ENCODE measurements around the gene SEMA5B. TPM values are rescaled to one million over a fixed set of nuclear protein-coding genes. Genes with fewer than 3 reads are reported as not detected.
A peak's percentile ranks its signal among the peaks of the same experiment; 100 is the strongest.

Gene SEMA5B
- polyA plus RNA-seq, 1 of the 3 experiments (the other 2 are of a cell fraction): 0.43 TPM

DNA sequence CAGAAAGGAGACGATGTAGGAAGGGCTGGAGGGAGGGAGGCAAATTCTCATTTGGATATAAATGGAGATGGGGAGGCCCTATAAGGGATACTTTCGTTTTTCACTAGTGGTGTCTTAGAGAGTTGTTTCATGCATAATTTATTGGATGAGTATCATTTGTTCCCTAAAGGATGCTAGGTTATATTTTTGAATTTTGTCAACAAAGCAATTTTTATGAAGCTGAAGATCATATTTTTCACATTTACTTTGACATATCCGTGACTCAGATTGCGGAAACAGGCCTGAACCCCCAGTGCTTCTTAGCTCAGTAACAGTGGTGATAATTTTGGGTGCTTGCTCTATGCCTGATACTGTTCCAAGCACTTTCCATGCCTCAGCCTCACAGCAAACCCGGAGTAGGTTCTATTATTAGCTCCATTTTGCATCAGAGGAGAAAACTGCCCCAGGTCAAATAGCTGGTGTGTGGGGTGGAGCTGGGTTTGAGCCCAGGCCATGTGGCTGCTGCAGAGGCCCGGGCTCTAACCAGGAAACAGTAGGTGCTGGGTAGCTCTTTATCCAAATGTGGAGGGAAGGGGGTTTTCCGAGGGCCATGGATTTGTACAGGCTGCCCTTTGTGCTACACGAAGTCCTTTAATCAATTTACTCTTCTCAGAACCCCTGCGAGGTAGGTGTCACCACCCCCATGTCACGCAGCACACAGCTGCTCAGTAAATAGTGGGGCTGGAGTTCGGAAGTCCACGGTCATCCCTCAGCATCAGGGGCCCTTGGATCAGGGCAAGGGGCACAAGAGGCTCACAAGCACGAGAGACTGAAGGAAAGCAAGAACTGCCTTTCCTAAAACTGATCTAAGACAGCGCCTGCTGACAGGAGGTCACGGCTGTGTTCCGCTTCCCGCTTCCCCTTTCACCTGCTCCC lies 133.6 kb downstream of the SEMA5B start:
- peak; percentile 49 for DNase-seq
- CTCF ChIA-PET: interaction anchor here (0.7 to 1.4 kb wide), 3 partner anchors 25 to 229 kb away, joined by 3 to 6 read pairs (median 3); no protein-coding TSS in a partner anchor

DNA sequence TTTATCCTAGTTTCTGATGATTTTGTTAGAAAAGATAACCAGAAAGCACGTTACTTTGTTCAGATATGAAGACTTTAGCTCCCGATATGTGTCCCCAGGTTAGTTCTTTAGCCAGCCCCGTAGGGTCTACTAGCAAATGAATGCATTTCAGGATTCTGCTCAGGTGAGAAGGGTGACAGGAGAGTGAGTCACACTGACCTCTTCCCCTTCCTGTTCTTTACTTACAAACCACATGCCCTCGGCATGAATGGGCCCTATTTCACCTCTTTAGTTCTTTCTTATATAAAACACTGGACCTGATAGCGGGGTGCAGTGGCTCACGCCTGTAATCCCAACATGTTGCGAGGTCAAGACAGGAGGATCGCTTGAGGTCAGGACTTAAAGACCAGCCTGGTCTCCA lies 134.3 kb downstream of the SEMA5B start:
- no peak overlapping the region for H3K4me2 ChIP-seq
- H4K20me1 ChIP-seq (ENCODE audit: insufficient read depth): no peaks in the 10 kb centered on the region
- peaks cover 0 to 16% of the 10 kb centered on the region in 2 experiments; a peak in 1 of 4 replicates for H3K4me1 ChIP-seq (ENCODE audit: control insufficient read depth in 1 of 2, insufficient read depth in 2 of 2, low read depth in 1 of 2, low read length in 1 of 2)
- no peak overlapping the region for H3K4me3 ChIP-seq (ENCODE audit: low read depth in 2 of 2, low read length in 1 of 2)
- no peaks in the 10 kb centered on the region for H3K36me3 ChIP-seq (replicated peaks in 1 of 2; ENCODE audit: control insufficient read depth in 1 of 2, insufficient read depth in 2 of 2, low read length in 1 of 2)
- WGBS (ENCODE audit: low lambda C conversion rate): 84% methylated on average over 8 of the region's 8 CpGs
- H3K9ac ChIP-seq: no peak overlapping the region
- CTCF ChIA-PET: interaction anchor here (1.4 kb wide), 2 partner anchors 24 to 49 kb away, joined by 3 to 6 read pairs; no protein-coding TSS in a partner anchor
- H3K9me3 ChIP-seq: no peaks in the 10 kb centered on the region
- TF ChIP-seq TEAD4 (IDR thresholded peaks at IDR 0.05; ENCODE audit: borderline replicate concordance, insufficient read depth) (no peak), MXI1 (IDR thresholded peaks at IDR 0.05; ENCODE audit: low read depth, low read length) (no peak), RFX5 (IDR thresholded peaks at IDR 0.05; ENCODE audit: low read length) (no peak), SMC3 (IDR thresholded peaks at IDR 0.05; ENCODE audit: low read depth, low read length) (no peak), FOSL2 (IDR thresholded peaks at IDR 0.05; ENCODE audit: borderline replicate concordance, low read depth) (no peak), POLR2AphosphoS5 (IDR thresholded peaks at IDR 0.05; ENCODE audit: low read depth, low read length) (no peak)
- TF ChIP-seq, protein P1, sequence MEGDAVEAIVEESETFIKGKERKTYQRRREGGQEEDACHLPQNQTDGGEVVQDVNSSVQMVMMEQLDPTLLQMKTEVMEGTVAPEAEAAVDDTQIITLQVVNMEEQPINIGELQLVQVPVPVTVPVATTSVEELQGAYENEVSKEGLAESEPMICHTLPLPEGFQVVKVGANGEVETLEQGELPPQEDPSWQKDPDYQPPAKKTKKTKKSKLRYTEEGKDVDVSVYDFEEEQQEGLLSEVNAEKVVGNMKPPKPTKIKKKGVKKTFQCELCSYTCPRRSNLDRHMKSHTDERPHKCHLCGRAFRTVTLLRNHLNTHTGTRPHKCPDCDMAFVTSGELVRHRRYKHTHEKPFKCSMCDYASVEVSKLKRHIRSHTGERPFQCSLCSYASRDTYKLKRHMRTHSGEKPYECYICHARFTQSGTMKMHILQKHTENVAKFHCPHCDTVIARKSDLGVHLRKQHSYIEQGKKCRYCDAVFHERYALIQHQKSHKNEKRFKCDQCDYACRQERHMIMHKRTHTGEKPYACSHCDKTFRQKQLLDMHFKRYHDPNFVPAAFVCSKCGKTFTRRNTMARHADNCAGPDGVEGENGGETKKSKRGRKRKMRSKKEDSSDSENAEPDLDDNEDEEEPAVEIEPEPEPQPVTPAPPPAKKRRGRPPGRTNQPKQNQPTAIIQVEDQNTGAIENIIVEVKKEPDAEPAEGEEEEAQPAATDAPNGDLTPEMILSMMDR (IDR thresholded peaks at IDR 0.05): no peak
- H3K9me2 ChIP-seq: no peaks in the 10 kb centered on the region
- DNase-seq: no peak
- no peaks in the 10 kb centered on the region for H3F3A ChIP-seq (replicated peaks; ENCODE audit: insufficient read depth)
- no peak overlapping the region for H3K27ac ChIP-seq (ENCODE audit: low read depth in 2 of 2, low read length in 1 of 2)
- no peak overlapping the region for H2AFZ ChIP-seq (ENCODE audit: low read depth)
- H3K79me2 ChIP-seq (ENCODE audit: insufficient read depth): no peaks in the 10 kb centered on the region
- H3K27me3 ChIP-seq (ENCODE audit: insufficient read depth): no peaks in the 10 kb centered on the region; the same call in 1 of the 2 replicates
- POLR2A ChIA-PET: no interaction called here

More for the DNA sequence above, 133.6 kb downstream of the SEMA5B start:
- Histone ChIP-seq H2AFZ (ENCODE audit: low read depth) (no peak overlapping the region), H3K4me3 (ENCODE audit: low read depth in 2 of 2, low read length in 1 of 2) (no peak overlapping the region), H3K27ac (ENCODE audit: low read depth in 2 of 2, low read length in 1 of 2) (no peak overlapping the region), H3K27me3 (ENCODE audit: insufficient read depth) (no peaks in the 10 kb centered on the region; the same call in 1 of the 2 replicates), H3K9me2 (no peaks in the 10 kb centered on the region), H3F3A (replicated peaks; ENCODE audit: insufficient read depth) (no peaks in the 10 kb centered on the region), H4K20me1 (ENCODE audit: insufficient read depth) (no peaks in the 10 kb centered on the region), H3K79me2 (ENCODE audit: insufficient read depth) (no peaks in the 10 kb centered on the region), H3K9ac (no peak overlapping the region), H3K9me3 (no peaks in the 10 kb centered on the region), H3K36me3 (replicated peaks in 1 of 2; ENCODE audit: control insufficient read depth in 1 of 2, insufficient read depth in 2 of 2, low read length in 1 of 2) (no peaks in the 10 kb centered on the region), H3K4me1 (ENCODE audit: control insufficient read depth in 1 of 2, insufficient read depth in 2 of 2, low read depth in 1 of 2, low read length in 1 of 2) (peaks cover 0 to 20% of the 10 kb centered on the region in 2 experiments; a peak in 1 of 4 replicates), H3K4me2 (no peak overlapping the region)
- 70% methylated on average over 16 of the region's 17 CpGs for WGBS (ENCODE audit: low lambda C conversion rate)
- POLR2A ChIA-PET: no interaction called here
- 0 out of 2 replicates have a peak, but pooled peaks have one; percentile 10 for TF ChIP-seq RCOR1 (IDR thresholded peaks at IDR 0.05; ENCODE audit: low read length)
- TF ChIP-seq GABPA (IDR thresholded peaks at IDR 0.05; ENCODE audit: low read depth): no peak
- TF ChIP-seq, protein P2, sequence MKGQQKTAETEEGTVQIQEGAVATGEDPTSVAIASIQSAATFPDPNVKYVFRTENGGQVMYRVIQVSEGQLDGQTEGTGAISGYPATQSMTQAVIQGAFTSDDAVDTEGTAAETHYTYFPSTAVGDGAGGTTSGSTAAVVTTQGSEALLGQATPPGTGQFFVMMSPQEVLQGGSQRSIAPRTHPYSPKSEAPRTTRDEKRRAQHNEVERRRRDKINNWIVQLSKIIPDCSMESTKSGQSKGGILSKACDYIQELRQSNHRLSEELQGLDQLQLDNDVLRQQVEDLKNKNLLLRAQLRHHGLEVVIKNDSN (IDR thresholded peaks at IDR 0.05; ENCODE audit: borderline replicate concordance, low read depth): no peak
- TF ChIP-seq EZH2phosphoT487 (IDR thresholded peaks at IDR 0.05; ENCODE audit: borderline replicate concordance, low read depth): no peak
- TF ChIP-seq EP300 (IDR thresholded peaks at IDR 0.05; ENCODE audit: borderline replicate concordance in 1 of 2, low read depth in 1 of 2, low read length in 1 of 2): no peak
- TF ChIP-seq, protein P3, sequence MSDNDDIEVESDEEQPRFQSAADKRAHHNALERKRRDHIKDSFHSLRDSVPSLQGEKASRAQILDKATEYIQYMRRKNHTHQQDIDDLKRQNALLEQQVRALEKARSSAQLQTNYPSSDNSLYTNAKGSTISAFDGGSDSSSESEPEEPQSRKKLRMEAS (IDR thresholded peaks at IDR 0.05; ENCODE audit: low read depth): no peak
- TF ChIP-seq SIN3A (IDR thresholded peaks at IDR 0.05; ENCODE audit: borderline replicate concordance, low read depth, low read length): no peak
- peak; percentile 55; the same call in 1 of the 2 replicates for TF ChIP-seq MXI1 (IDR thresholded peaks at IDR 0.05; ENCODE audit: low read depth, low read length)
- TF ChIP-seq CHD2 (IDR thresholded peaks at IDR 0.05; ENCODE audit: low read length, partially characterized antibody): no peak
- TF ChIP-seq, protein P4, sequence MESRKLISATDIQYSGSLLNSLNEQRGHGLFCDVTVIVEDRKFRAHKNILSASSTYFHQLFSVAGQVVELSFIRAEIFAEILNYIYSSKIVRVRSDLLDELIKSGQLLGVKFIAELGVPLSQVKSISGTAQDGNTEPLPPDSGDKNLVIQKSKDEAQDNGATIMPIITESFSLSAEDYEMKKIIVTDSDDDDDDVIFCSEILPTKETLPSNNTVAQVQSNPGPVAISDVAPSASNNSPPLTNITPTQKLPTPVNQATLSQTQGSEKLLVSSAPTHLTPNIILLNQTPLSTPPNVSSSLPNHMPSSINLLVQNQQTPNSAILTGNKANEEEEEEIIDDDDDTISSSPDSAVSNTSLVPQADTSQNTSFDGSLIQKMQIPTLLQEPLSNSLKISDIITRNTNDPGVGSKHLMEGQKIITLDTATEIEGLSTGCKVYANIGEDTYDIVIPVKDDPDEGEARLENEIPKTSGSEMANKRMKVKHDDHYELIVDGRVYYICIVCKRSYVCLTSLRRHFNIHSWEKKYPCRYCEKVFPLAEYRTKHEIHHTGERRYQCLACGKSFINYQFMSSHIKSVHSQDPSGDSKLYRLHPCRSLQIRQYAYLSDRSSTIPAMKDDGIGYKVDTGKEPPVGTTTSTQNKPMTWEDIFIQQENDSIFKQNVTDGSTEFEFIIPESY (IDR thresholded peaks at IDR 0.05; ENCODE audit: borderline replicate concordance, low read depth): no peak
